ENCODE results near the gene TSC2. TPM values are rescaled to one million over a fixed set of nuclear protein-coding genes. Genes with fewer than 3 reads are reported as not detected.

TSC2 gene
- polyA plus RNA-seq, 1 donor (not counting 4 experiments of a cell fraction or from before 2014, with no cell fraction given): 22.6 TPM

DNA sequence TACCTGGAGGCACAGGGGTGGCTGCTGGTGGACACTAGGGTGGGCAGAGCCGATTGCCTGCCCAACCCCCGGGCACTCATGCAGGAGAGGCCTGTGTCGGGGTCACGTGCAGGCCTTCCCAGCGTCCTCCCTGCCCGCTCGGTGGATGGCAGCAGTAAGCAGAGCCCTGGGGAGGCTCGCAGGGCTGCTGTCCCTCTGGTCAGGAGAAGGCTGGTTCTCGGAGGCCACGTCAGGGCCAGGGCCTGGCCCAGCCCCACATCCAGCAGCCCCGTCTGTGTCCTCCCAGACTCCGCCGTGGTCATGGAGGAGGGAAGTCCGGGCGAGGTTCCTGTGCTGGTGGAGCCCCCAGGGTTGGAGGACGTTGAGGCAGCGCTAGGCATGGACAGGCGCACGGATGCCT lies 35.6 kb downstream of the TSC2 start:
- DNase-seq (ENCODE audit: low read depth, low spot score) (no peak), FAIRE-seq (no peak)
- Histone ChIP-seq H2AFZ (ENCODE audit: control insufficient read depth, low read length) (no peak overlapping the region), H3K4me3 (ENCODE audit: control insufficient read depth in 2 of 3, extremely low read depth in 1 of 3, insufficient read depth in 2 of 3, low read depth in 1 of 3, low read length in 3 of 3) (no peak overlapping the region), H3K27me3 (ENCODE audit: control insufficient read depth, extremely low read depth, insufficient read depth, low read length) (no peaks in the 10 kb centered on the region), H3K79me2 (ENCODE audit: control insufficient read depth, insufficient read depth, low read length) (no peaks in the 10 kb centered on the region), H3K27ac (ENCODE audit: control insufficient read depth, insufficient read depth, low read length) (no peak overlapping the region), H3K9me1 (ENCODE audit: control insufficient read depth, extremely low read depth, insufficient read depth, low read length) (no peaks in the 10 kb centered on the region), H3K9ac (ENCODE audit: control insufficient read depth, extremely low read depth, insufficient read depth, low read length) (no peak overlapping the region), H3K4me2 (ENCODE audit: control insufficient read depth, extremely low read depth, insufficient read depth, low read depth, low read length) (no peak overlapping the region), H3K36me3 (ENCODE audit: control insufficient read depth in 2 of 2, extremely low read depth in 1 of 2, insufficient read depth in 2 of 2, low read length in 2 of 2) (peaks cover 27 to 31% of the 10 kb centered on the region in 2 experiments), H3K9me3 (ENCODE audit: control insufficient read depth, low read depth, low read length) (no peaks in the 10 kb centered on the region), H3K4me1 (ENCODE audit: control insufficient read depth, extremely low read depth, insufficient read depth, low read length) (peaks cover 11% of the 10 kb centered on the region), H4K20me1 (ENCODE audit: control insufficient read depth, extremely low read depth, insufficient read depth, low read length) (peaks cover 11% of the 10 kb centered on the region)
- TF ChIP-seq EZH2 (IDR thresholded peaks at IDR 0.05; ENCODE audit: low read length): no peak
- TF ChIP-seq, protein P1, sequence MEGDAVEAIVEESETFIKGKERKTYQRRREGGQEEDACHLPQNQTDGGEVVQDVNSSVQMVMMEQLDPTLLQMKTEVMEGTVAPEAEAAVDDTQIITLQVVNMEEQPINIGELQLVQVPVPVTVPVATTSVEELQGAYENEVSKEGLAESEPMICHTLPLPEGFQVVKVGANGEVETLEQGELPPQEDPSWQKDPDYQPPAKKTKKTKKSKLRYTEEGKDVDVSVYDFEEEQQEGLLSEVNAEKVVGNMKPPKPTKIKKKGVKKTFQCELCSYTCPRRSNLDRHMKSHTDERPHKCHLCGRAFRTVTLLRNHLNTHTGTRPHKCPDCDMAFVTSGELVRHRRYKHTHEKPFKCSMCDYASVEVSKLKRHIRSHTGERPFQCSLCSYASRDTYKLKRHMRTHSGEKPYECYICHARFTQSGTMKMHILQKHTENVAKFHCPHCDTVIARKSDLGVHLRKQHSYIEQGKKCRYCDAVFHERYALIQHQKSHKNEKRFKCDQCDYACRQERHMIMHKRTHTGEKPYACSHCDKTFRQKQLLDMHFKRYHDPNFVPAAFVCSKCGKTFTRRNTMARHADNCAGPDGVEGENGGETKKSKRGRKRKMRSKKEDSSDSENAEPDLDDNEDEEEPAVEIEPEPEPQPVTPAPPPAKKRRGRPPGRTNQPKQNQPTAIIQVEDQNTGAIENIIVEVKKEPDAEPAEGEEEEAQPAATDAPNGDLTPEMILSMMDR (optimal IDR thresholded peaks at IDR 0.05 in 1 of 3, IDR thresholded peaks at IDR 0.05 in 1 of 3, conservative IDR thresholded peaks at IDR 0.05 in 1 of 3; ENCODE audit: extremely low read depth in 1 of 3, insufficient read depth in 2 of 3, low read length in 3 of 3): no peak
- dilution Hi-C loops (cut with MboI; ENCODE audit: extremely low pct_ligation_motif_present, low sequenced_read_pairs): no loop called here

DNA sequence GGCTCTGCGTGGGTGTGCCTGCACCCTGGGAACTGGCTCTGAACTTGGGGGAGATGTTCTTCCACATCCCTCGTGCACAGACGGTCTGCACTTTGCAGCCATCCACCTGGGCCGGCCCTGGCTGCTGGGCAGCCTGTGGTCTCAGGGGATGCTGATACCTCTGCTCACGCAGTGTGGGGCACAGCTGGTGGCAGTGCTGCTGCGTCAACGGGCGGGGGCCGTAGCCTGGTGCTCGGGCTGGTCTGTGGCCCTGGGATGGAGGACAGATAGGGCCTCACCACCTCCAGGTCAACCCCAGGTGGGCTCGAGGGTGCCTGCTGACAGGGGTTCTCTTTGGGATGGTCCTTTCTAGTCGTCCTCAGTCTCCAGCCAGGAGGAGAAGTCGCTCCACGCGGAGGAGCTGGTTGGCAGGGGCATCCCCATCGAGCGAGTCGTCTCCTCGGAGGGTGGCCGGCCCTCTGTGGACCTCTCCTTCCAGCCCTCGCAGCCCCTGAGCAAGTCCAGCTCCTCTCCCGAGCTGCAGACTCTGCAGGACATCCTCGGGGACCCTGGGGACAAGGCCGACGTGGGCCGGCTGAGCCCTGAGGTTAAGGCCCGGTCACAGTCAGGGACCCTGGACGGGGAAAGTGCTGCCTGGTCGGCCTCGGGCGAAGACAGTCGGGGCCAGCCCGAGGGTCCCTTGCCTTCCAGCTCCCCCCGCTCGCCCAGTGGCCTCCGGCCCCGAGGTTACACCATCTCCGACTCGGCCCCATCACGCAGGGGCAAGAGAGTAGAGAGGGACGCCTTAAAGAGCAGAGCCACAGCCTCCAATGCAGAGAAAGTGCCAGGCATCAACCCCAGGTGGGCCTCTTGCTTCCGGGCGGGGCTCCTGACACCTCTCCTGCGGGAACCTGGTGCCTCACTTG lies 36.3 kb downstream of the TSC2 start:
- no peak overlapping the region for H3K4me2 ChIP-seq (ENCODE audit: control insufficient read depth, extremely low read depth, insufficient read depth, low read depth, low read length)
- TF ChIP-seq, protein P1 (optimal IDR thresholded peaks at IDR 0.05 in 1 of 3, IDR thresholded peaks at IDR 0.05 in 1 of 3, conservative IDR thresholded peaks at IDR 0.05 in 1 of 3; ENCODE audit: extremely low read depth in 1 of 3, insufficient read depth in 2 of 3, low read length in 3 of 3): no peak
- TF ChIP-seq EZH2 (IDR thresholded peaks at IDR 0.05; ENCODE audit: low read length): no peak
- peaks cover 26 to 33% of the 10 kb centered on the region in 2 experiments for H3K36me3 ChIP-seq (ENCODE audit: control insufficient read depth in 2 of 2, extremely low read depth in 1 of 2, insufficient read depth in 2 of 2, low read length in 2 of 2)
- DNase-seq (ENCODE audit: low read depth, low spot score) (no peak), FAIRE-seq (no peak)
- no peaks in the 10 kb centered on the region for H3K27me3 ChIP-seq (ENCODE audit: control insufficient read depth, extremely low read depth, insufficient read depth, low read length)
- dilution Hi-C loops (cut with MboI; ENCODE audit: extremely low pct_ligation_motif_present, low sequenced_read_pairs): no loop called here
- peaks cover 11% of the 10 kb centered on the region for H3K4me1 ChIP-seq (ENCODE audit: control insufficient read depth, extremely low read depth, insufficient read depth, low read length)
- H4K20me1 ChIP-seq (ENCODE audit: control insufficient read depth, extremely low read depth, insufficient read depth, low read length): peaks cover 13% of the 10 kb centered on the region
- H2AFZ ChIP-seq (ENCODE audit: control insufficient read depth, low read length): no peak overlapping the region
- H3K4me3 ChIP-seq (ENCODE audit: control insufficient read depth in 2 of 3, extremely low read depth in 1 of 3, insufficient read depth in 2 of 3, low read depth in 1 of 3, low read length in 3 of 3): no peak overlapping the region
- H3K79me2 ChIP-seq (ENCODE audit: control insufficient read depth, insufficient read depth, low read length): no peaks in the 10 kb centered on the region
- H3K9ac ChIP-seq (ENCODE audit: control insufficient read depth, extremely low read depth, insufficient read depth, low read length): no peak overlapping the region
- H3K9me1 ChIP-seq (ENCODE audit: control insufficient read depth, extremely low read depth, insufficient read depth, low read length): no peaks in the 10 kb centered on the region
- no peaks in the 10 kb centered on the region for H3K9me3 ChIP-seq (ENCODE audit: control insufficient read depth, low read depth, low read length)
- no peak overlapping the region for H3K27ac ChIP-seq (ENCODE audit: control insufficient read depth, insufficient read depth, low read length)

All from keratinocyte (primary cell).